IMR-90 (cell line): ENCODE measurements around the gene PABPN1. TPM values are rescaled to one million over a fixed set of nuclear protein-coding genes. Genes with fewer than 3 reads are reported as not detected.

Experiments
- ATAC-seq: fragments of 200-7000 bp; cut with Tn5 transposase; 2 replicates; pipeline ENCODE4 v1.9.1; 2020; ENCODE audit warnings: low read depth, mild to moderate bottlenecking, moderate library complexity
- BruUV-seq: library from RNA; stranded (reverse); fragments of 400-500 nt; replicated peaks from 2 replicates; lab custom pipeline; 2021; lab: Mats Ljungman, UMichigan
- CTCF ChIA-PET: fragments of 300-600 bp; formaldehyde crosslinking; extraction: SDS; loops from one replicate; lab custom pipeline; 2021; ENCODE audit warnings: antibody characterized with exemption; lab: Yijun Ruan, JAX
- POLR2A ChIA-PET: fragments of 300-600 bp; sonication (Branson Sonifier 250); formaldehyde crosslinking; loops from one replicate; lab custom pipeline; 2022; ENCODE audit warnings: antibody characterized with exemption; ENCODE audit not compliant: unreplicated experiment; lab: Charles Lee
- DNase-seq: peaks from one replicate; pipeline ENCODE4 v3.0.0; 2013
- H2AFZ ChIP-seq: replicated peaks from 2 replicates; pipeline ENCODE3; 2013; ENCODE audit warnings: low read length, mild to moderate bottlenecking; ENCODE audit not compliant: poor library complexity
- H2AK5ac ChIP-seq: 2 replicates; pipeline ENCODE4 v1.6.1; 2013; ENCODE audit warnings: low read depth, low read length, inconsistent platforms
- H2AK9ac ChIP-seq: replicated peaks from 2 replicates; pipeline ENCODE3; 2013; ENCODE audit warnings: mild to moderate bottlenecking, low read depth, low read length, moderate library complexity; ENCODE audit not compliant: poor library complexity
- H2BK120ac ChIP-seq: 2 replicates; pipeline ENCODE4 v1.6.1; 2013; ENCODE audit warnings: low read depth, low read length, inconsistent platforms
- H2BK15ac ChIP-seq: 3 replicates; pipeline ENCODE4 v1.6.1; 2013; ENCODE audit warnings: low read depth, low read length, inconsistent platforms
- H2BK20ac ChIP-seq: 2 replicates; pipeline ENCODE4 v1.6.1; 2013; ENCODE audit warnings: low read depth, mild to moderate bottlenecking, inconsistent platforms, low read length, moderate library complexity
- H2BK5ac ChIP-seq: 2 replicates; pipeline ENCODE4 v1.6.1; 2013; ENCODE audit warnings: mild to moderate bottlenecking, low read depth, low read length, inconsistent platforms; ENCODE audit not compliant: poor library complexity, severe bottlenecking
- H3K14ac ChIP-seq: replicated peaks from 2 replicates; pipeline ENCODE4 v1.6.1; 2013; ENCODE audit warnings: low read depth, low read length, inconsistent platforms
- H3K18ac ChIP-seq: 2 replicates; pipeline ENCODE4 v1.6.1; 2013; ENCODE audit warnings: low read depth, low read length, control low read depth
- H3K23ac ChIP-seq: 2 replicates; pipeline ENCODE4 v1.6.1; 2013; ENCODE audit warnings: low read depth, low read length, inconsistent platforms
- H3K27ac ChIP-seq: 2 replicates; pipeline ENCODE4 v1.5.1; 2013; ENCODE audit warnings: mild to moderate bottlenecking, control low read depth, low read length; ENCODE audit not compliant: insufficient read depth
- H3K27me3 ChIP-seq: 2 replicates; pipeline ENCODE4 v1.6.1; 2013; ENCODE audit warnings: low read length; ENCODE audit not compliant: control insufficient read depth, insufficient read depth
- H3K36me3 ChIP-seq: 2 replicates; pipeline ENCODE4 v1.6.1; 2013; ENCODE audit warnings: low read length, mixed read lengths; ENCODE audit not compliant: control insufficient read depth, insufficient read depth
- H3K4ac ChIP-seq: 2 replicates; pipeline ENCODE4 v1.6.1; 2013; ENCODE audit warnings: low read depth, low read length, inconsistent platforms
- H3K4me1 ChIP-seq: 2 replicates; pipeline ENCODE4 v1.6.1; 2013; ENCODE audit warnings: low read length, mixed read lengths; ENCODE audit not compliant: control insufficient read depth, insufficient read depth
- H3K4me2 ChIP-seq: 2 replicates; pipeline ENCODE4 v1.6.1; 2013; ENCODE audit warnings: low read depth, mild to moderate bottlenecking, control low read depth, low read length, moderate library complexity
- H3K4me3 ChIP-seq: 2 replicates; pipeline ENCODE4 v1.5.1; 2013; ENCODE audit warnings: low read depth, mild to moderate bottlenecking, control low read depth, low read length, moderate library complexity; ENCODE audit not compliant: insufficient read depth
- H3K56ac ChIP-seq: 2 replicates; pipeline ENCODE4 v1.6.1; 2013; ENCODE audit warnings: low read length, inconsistent platforms; ENCODE audit not compliant: insufficient read depth; ENCODE audit errors: extremely low read depth
- H3K79me1 ChIP-seq, 2 experiments: 2 replicates each; pipeline ENCODE4 v1.6.1; 2013; ENCODE audit warnings: low read length in 2 of 2, inconsistent platforms in 1 of 2, low read depth in 1 of 2
- H3K9ac ChIP-seq: 2 replicates; pipeline ENCODE4 v1.6.1; 2013; ENCODE audit warnings: low read depth, low read length, control low read depth
- H3K9me1 ChIP-seq: 2 replicates; pipeline ENCODE4 v1.6.1; 2013; ENCODE audit warnings: low read length, inconsistent platforms; ENCODE audit not compliant: insufficient read depth
- H3K9me3 ChIP-seq: 2 replicates; pipeline ENCODE4 v1.6.1; 2013; ENCODE audit warnings: low read length; ENCODE audit not compliant: control insufficient read depth, insufficient read depth
- H4K20me1 ChIP-seq: 2 replicates; pipeline ENCODE4 v1.6.1; 2013; ENCODE audit warnings: low read length, inconsistent platforms; ENCODE audit not compliant: insufficient read depth
- H4K5ac ChIP-seq: 2 replicates; pipeline ENCODE4 v1.6.1; 2013; ENCODE audit warnings: mild to moderate bottlenecking, low read depth, low read length, control low read depth
- H4K8ac ChIP-seq, 2 experiments: 2 replicates each; pipeline ENCODE4 v1.6.1; 2013; ENCODE audit warnings: low read depth in 2 of 2, low read length in 2 of 2, control low read depth in 1 of 2, inconsistent platforms in 1 of 2
- H4K91ac ChIP-seq: 2 replicates; pipeline ENCODE4 v1.6.1; 2013; ENCODE audit warnings: low read depth, low read length, inconsistent platforms; ENCODE audit not compliant: insufficient read depth
- MXI1 ChIP-seq: IDR thresholded peaks from 2 replicates; pipeline ENCODE4 v1.6.1; 2012; ENCODE audit warnings: low read depth, mild to moderate bottlenecking, low read length, moderate library complexity, borderline replicate concordance
- WGBS, 2 experiments: methylation state at CpG; one replicate each; pipeline versions ENCODE4 v1.1.5 to v1.1.7; 2013; ENCODE audit warnings: missing lambda C conversion rate in 2 of 2; ENCODE audit not compliant: insufficient read length in 1 of 2; ENCODE audit errors: extremely low coverage in 2 of 2; 5-methylcytosine and 5-hydroxymethylcytosine counted together
- dilution Hi-C: fragments of 300-500 bp; cut with HindIII; formaldehyde crosslinking; loops from one replicate; pipeline ENCODE4 v1.14.3; 2018; ENCODE audit warnings: low sequenced_read_pairs; ENCODE audit not compliant: unreplicated experiment
- in situ Hi-C: fragments of 300-500 bp; cut with MboI; formaldehyde crosslinking; loops from 3 replicates; pipeline ENCODE4 v1.14.3; 2019; ENCODE audit warnings: low sequenced_read_pairs, inconsistent platforms, mixed read lengths
- intact Hi-C: fragments of 100-400 bp; cut with micrococcal nuclease; formaldehyde crosslinking; loops from 2 replicates; pipeline ENCODE4 v1.10.0; 2022
- polyA plus RNA-seq, 3 experiments: library from polyadenylated mRNA; depleted of rRNA; stranded (reverse); fragments of >200 nt; gene quantifications; 2 replicates each; pipeline ENCODE4 v1.2.3, GENCODE V29; 2012; ENCODE audit warnings: low replicate concordance in 1 of 3
- total RNA-seq: library from RNA; depleted of rRNA; stranded (reverse); fragments of >200 nt; gene quantifications from 2 replicates; pipeline ENCODE4 v1.2.3, GENCODE V29; 2012

Gene PABPN1
- total and polyA plus RNA-seq, 2 of the 4 experiments (the other 2 are of a cell fraction): 104 to 211 TPM

DNA sequence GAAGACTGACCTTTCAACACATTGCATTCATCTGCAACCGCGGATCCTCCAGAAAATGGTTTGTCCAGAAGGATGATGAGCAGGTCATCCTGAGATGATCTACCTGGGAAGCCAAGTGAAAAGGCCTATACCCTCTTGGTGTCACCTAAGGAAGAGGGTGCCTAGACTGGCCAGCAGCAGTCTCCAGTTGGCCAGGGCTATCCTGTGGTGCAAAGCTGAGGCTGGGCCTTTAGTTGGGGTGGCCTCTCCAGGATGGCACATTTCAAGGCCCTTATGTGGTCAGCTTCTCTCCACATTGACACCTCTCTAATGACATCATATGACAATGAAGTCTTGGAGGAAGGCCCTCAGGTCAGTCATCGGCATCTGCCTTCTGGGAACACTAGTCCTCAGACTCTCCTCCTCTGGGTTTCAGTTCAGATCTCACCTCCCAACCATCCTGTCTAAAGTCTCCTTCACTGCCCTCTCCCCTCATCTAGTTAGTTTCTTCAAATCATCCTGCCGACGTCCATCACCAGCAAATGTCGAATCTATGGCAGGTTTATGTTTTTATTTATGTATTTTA lies 34.7 kb downstream of the PABPN1 start:
- WGBS, 2 experiments: 87% methylated on average over 3 of the region's 6 CpGs; no CpG with 5 or more reads in 1 of the 2 experiments
- Histone ChIP-seq H3K27me3 (no peaks in the 10 kb centered on the region), H4K91ac (no peak overlapping the region), H3K56ac (no peak overlapping the region), H2BK15ac (no peak overlapping the region), H3K36me3 (peaks cover 36% of the 10 kb centered on the region), H2BK20ac (no peak overlapping the region), H2AK9ac (no peak overlapping the region), H3K4me2 (no peak overlapping the region), H3K9me1 (peaks cover 6% of the 10 kb centered on the region; the same call in 1 of the 2 replicates), H3K4me3 (no peak overlapping the region), H2AFZ (no peak overlapping the region), H3K18ac (no peak overlapping the region), H3K9me3 (no peaks in the 10 kb centered on the region), H3K4ac (no peak overlapping the region), H2BK120ac (no peak overlapping the region), H3K79me1 (peaks cover 4 to 9% of the 10 kb centered on the region in 2 experiments; a peak in 3 of 4 replicates), H4K20me1 (no peaks in the 10 kb centered on the region; the same call in 1 of the 2 replicates), H4K8ac (no peak overlapping the region), H2BK5ac (no peak overlapping the region), H3K4me1 (peaks cover 3% of the 10 kb centered on the region; the same call in 1 of the 2 replicates), H3K9ac (no peak overlapping the region), H2AK5ac (no peak overlapping the region), H3K23ac (no peak overlapping the region), H3K14ac (no peak overlapping the region), H4K5ac (no peak overlapping the region), H3K27ac (no peak overlapping the region)
- ATAC-seq: no peak
- no peak for TF ChIP-seq MXI1
- ChIA-PET POLR2A (no interaction called here), CTCF (no interaction called here)
- BruUV-seq: no TSS peak
- dilution Hi-C loops (no loop called here), intact Hi-C loops (no loop called here), in situ Hi-C loops (no loop called here)
- no peak for DNase-seq
